ENCODE results near the gene FITM1. TPM values are rescaled to one million over a fixed set of nuclear protein-coding genes. Genes with fewer than 3 reads are reported as not detected.

FITM1 gene, protein sequence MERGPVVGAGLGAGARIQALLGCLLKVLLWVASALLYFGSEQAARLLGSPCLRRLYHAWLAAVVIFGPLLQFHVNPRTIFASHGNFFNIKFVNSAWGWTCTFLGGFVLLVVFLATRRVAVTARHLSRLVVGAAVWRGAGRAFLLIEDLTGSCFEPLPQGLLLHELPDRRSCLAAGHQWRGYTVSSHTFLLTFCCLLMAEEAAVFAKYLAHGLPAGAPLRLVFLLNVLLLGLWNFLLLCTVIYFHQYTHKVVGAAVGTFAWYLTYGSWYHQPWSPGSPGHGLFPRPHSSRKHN
- total RNA-seq: 0.32 TPM in 1 of 2 replicates, not detected in the other

GRCh38 chr14:24130380-24130716 is at the start of gene FITM1:
FITM1 (plus strand) TSS chr14:24130659; CDS start chr14:24131564, 905 bp downstream.

GRCh38 chr14:24093901-24094840 is 36.3 kb upstream of the FITM1 start, which contains the start of gene PCK2:
PCK2 (plus strand) TSS chr14:24094311; CDS start chr14:24094406, 95 bp downstream.

GRCh38 chr14:24114532-24115421 is 15.7 kb upstream of the FITM1 start, which contains the start of the genes DCAF11 and NRL:
DCAF11 (plus strand) TSS chr14:24114777; CDS start chr14:24115595, 818 bp downstream.
NRL (minus strand) TSS chr14:24114949; CDS start chr14:24082848, 32,101 bp downstream.

GRCh38 chr14:24135834-24136683 is 5.6 kb downstream of the FITM1 start, which contains the start of gene PSME1:
PSME1 (plus strand) TSS chr14:24136194; CDS start chr14:24136263, 69 bp downstream.

DNA sequence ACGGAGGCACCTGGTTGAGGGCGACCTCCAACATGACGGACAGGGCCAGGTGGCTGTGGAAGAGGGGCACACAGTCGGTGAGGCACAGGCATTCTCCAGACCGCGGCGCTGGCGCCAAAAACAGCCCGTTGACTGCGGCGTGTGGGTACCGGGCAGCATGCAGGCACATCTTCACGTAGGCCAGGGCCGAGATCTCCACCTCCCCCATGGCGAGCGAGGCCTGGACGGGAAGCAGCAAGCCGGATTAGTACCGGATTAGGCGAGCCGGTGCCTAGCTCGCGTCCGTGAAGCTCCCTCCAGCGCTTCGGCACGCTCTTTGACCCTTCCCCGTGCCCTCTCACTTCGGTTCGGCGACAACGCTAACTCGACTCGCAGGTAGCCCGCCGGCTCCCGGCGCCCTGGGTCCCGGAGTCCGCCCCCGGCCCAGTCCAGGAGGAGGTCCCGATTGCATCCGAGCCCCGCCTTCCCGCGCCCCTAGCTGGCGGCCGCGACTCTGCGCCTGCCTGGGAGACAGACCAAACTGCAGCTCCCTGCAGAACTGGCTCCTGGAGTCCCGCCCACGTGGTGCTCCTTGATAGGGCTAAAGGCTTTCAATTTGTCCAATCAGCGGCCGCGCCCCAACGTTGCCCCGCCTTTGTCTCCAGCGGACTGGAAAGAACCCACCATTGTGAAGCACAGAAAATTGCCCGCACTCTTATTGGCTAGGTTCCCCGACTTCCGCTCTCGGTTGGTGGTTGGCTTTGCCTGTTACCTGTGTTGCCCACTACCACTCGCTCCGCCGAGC is 10.8 kb downstream of the FITM1 start, which contains the start of gene EMC9:
EMC9 (minus strand) TSS at position 495 of the 784 bp plus-strand sequence; CDS start at position 208, 287 bp downstream.

DNA sequence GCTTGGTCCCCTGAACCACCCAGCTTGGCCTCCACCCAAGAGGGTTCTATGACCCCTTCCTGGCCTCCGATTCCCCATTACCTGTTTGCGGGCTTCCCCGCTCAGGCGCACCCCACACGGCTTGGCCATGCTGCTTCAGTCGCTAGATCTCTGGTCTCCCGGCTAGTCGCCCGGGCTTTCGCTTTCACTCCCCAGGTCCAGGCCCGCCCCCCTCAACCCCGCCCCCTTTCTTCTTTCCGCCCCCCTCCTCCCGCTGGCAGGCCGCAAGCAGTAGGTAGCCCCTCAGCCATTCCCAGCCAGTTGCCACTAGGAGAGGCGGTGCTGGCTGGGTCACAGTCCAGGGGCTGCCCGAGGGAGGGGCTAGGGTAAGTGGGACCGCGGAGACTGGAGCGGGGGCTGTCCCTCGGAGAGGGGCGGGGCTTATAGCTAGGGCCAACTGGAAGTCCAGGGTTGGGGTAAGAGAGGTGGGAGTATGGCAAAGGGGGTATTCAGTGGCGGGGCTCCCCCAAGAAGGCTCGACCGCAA is 16.1 kb downstream of the FITM1 start, which contains the start of gene PSME2:
PSME2 (minus strand) TSS at position 158 of the 525 bp plus-strand sequence; CDS start at position 129, 29 bp downstream.

DNA sequence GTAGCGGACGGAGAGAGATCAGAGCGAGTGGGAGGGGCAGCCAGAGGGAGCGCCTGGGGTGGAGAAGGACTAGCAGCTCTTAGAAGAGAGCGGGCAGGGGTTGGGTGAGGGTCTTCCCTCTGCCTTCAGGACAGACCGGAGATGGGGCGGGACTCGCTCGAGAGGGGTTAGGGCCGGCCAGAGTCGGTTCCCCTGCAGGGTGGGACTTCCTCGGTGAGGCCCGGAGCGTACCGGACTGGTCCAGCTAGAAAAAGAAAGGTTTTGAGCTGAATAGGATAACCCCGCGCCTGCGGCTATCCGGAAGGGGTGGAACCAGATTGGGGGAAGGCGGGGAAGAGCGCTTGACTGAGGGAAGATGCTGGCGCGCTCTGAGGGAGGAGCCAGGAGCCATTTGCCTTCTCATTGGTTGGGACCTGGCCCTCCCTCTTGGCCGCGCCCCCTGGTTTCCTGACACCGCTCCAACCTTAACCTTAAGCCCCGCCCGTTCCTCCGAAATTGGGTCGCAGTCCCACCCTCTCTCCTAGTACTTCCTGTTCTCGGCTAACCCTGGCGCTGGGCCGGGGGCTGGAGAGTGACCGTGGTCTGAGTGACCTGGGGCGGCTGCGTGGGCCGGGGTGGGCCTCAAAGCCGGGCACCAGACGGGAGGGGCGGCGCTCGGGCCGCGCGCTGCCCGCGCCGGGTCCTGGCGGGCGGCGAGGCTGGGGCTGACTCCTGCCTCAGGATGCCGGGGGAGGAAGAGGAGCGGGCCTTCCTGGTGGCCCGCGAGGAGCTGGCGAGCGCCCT is 16.7 kb downstream of the FITM1 start, which contains the start of gene RNF31:
RNF31 (plus strand) TSS at position 521 of the 783 bp plus-strand sequence; CDS start at position 722, 201 bp downstream.

GRCh38 chr14:24160850-24161804 is 30.7 kb downstream of the FITM1 start, which contains the start of gene IRF9:
IRF9 (plus strand) TSS chr14:24161265; CDS start chr14:24162145, 880 bp downstream.

DNA sequence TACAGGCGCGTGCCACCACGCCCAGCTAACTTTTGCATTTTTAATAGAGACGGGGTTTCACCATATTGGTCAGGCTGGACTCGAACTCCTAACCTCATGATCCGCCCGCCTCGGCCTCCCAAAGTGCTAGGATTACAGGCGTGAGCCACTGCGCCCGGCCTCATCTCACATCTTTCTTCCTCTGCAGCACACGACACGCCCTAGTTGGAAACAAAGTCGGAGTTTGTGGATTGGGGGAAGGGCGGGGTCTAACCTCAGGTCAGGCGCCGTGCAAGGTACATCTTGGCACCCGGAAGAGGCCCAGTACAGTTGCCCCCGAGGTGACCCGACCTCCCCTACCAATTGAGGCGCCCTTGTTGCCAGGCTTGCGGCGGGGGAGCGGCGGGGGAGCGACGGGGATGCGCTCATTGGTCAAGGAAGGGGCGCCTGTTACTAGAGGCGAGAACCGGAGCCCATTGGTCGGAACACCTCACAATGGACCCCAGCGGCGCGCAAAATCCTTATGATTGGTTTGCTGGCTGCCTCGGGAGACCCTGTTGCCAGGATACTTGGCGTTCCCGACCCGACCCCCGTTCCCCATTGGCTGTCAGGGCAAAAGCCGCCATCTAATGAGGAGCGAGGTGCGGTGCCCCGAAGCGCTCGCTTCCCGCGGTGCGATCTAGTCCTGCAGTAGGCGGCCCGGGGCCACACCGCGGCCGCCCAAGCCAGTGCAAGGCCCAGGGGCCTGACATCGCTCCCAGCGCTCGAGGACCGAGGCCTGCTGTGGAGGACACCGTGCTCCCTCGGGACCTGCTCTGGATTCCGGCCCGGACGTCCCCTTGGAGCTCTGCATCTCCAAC is 41.2 kb downstream of the FITM1 start, which contains the start of gene REC8:
REC8 (plus strand) TSS at position 659 of the 839 bp plus-strand sequence. CDS start 473 bp downstream, outside the sequence.

Other genes with a start within 250 kb of the FITM1 start
- 31.2 and 36.6 TPM in 2 replicates for gene DHRS4, start 176.9 kb upstream of the FITM1 start, total RNA-seq
- 9.0 and 16.8 TPM in 2 replicates for gene DHRS4L2, start 141.7 kb upstream of the FITM1 start, total RNA-seq
- gene CARMIL3, start 78.7 kb upstream of the FITM1 start, total RNA-seq: 0.16 TPM in 1 of 2 replicates, not detected in the other
- gene CPNE6, start 59.1 kb upstream of the FITM1 start, total RNA-seq: not detected in 2 replicates
- gene PCK2, start 36.3 kb upstream of the FITM1 start, total RNA-seq: 32.7 and 43.4 TPM in 2 replicates
- 27.5 and 28.7 TPM in 2 replicates for gene DCAF11, start 15.9 kb upstream of the FITM1 start, total RNA-seq
- 0.32 TPM in 1 of 2 replicates, not detected in the other for gene NRL, start 15.7 kb upstream of the FITM1 start, total RNA-seq
- 151 and 174 TPM in 2 replicates for gene PSME1, start 5.5 kb downstream of the FITM1 start, total RNA-seq
- gene EMC9, start 10.9 kb downstream of the FITM1 start, total RNA-seq: 14.4 and 27.4 TPM in 2 replicates
- gene PSME2, start 16.0 kb downstream of the FITM1 start, total RNA-seq: 44.6 and 52.2 TPM in 2 replicates
- 24.2 and 25.6 TPM in 2 replicates for gene RNF31, start 16.8 kb downstream of the FITM1 start, total RNA-seq
- gene IRF9, start 30.6 kb downstream of the FITM1 start, total RNA-seq: 34.2 and 65.2 TPM in 2 replicates
- 2.9 TPM in 1 of 2 replicates, not detected in the other for gene REC8, start 41.4 kb downstream of the FITM1 start, total RNA-seq
- gene IPO4, start 58.2 kb downstream of the FITM1 start, total RNA-seq: 24.2 and 39.0 TPM in 2 replicates
- gene TM9SF1, start 64.8 kb downstream of the FITM1 start, total RNA-seq: 71.5 and 84.7 TPM in 2 replicates
- gene TSSK4, start 75.0 kb downstream of the FITM1 start, total RNA-seq: not detected in 2 replicates
- gene CHMP4A, start 82.8 kb downstream of the FITM1 start, total RNA-seq: 34.7 TPM in 2 replicates
- gene MDP1, start 85.4 kb downstream of the FITM1 start, total RNA-seq: 6.7 and 9.2 TPM in 2 replicates
- gene NEDD8, start 101.7 kb downstream of the FITM1 start, total RNA-seq: 140 and 176 TPM in 2 replicates
- gene GMPR2, start 102.3 kb downstream of the FITM1 start, total RNA-seq: 41.7 and 96.7 TPM in 2 replicates
- gene TINF2, start 112.0 kb downstream of the FITM1 start, total RNA-seq: 42.1 and 42.6 TPM in 2 replicates
- 0.16 and 0.72 TPM in 2 replicates for gene TGM1, start 132.5 kb downstream of the FITM1 start, total RNA-seq
- gene RABGGTA, start 140.9 kb downstream of the FITM1 start, total RNA-seq: 25.9 and 39.9 TPM in 2 replicates
- 11.3 and 19.0 TPM in 2 replicates for gene DHRS1, start 169.1 kb downstream of the FITM1 start, total RNA-seq
- gene NOP9, start 169.2 kb downstream of the FITM1 start, total RNA-seq: 12.6 and 13.9 TPM in 2 replicates
- 0.18 and 2.8 TPM in 2 replicates for gene CIDEB, start 177.3 kb downstream of the FITM1 start, total RNA-seq
- gene LTB4R2, start 179.5 kb downstream of the FITM1 start, total RNA-seq: 1.4 and 2.1 TPM in 2 replicates
- 3.6 and 6.3 TPM in 2 replicates for gene LTB4R, start 180.8 kb downstream of the FITM1 start, total RNA-seq
- gene ADCY4, start 204.4 kb downstream of the FITM1 start, total RNA-seq: 1.8 and 2.3 TPM in 2 replicates
- 0.36 TPM in 1 of 2 replicates, not detected in the other for gene RIPK3, start 209.3 kb downstream of the FITM1 start, total RNA-seq
- 40.0 and 41.9 TPM in 2 replicates for gene NFATC4, start 237.5 kb downstream of the FITM1 start, total RNA-seq